ENCODE results near the gene ACACB.

The ACACB gene

DNA sequence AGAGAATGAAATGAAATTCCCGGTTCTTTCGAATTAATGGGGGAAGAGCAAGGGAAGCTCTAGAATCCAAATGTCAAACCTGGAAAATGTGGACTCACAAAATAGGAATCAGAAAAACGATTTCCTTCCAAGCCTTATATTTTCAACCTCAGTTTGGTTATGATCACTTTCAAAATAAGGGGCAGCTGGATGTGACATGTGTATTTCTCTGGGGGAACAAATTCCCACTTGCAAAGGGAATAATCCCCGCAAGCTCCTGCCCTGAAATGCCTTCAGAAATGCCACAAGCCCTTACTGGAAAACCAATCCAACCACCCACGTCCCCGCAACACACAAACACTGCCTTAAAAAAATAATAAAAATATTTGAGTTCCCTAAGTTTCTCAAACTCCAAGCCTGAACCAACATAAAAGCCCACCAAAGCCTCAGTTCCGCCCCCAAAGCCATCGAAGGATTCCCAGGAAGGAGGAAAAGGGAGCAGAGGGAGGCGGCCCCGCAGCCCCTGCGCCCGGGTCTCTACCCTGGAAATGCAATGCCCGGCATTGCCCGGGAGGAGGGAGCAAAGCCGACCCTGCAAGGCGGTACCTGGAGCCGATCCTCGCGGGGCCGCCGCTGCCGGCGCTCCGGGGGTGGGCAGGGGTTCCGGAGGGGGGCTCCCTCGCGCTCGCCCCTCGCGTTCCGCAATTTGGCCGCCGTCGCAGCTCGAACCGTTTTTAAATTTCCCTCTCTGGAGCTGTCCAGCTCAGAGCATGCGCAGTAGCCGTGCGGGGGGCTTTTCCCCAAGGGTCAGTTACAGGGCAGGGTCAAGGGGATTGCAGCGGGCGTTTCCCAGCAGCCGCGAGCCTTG, 192.4 kb downstream of the ACACB start, which contains the start of gene FOXN4:
TSS of gene FOXN4 (minus strand) at position 751 of the 847 bp plus-strand sequence. CDS start 963 bp downstream, outside the sequence.
- DNase-seq, result no peak

DNA sequence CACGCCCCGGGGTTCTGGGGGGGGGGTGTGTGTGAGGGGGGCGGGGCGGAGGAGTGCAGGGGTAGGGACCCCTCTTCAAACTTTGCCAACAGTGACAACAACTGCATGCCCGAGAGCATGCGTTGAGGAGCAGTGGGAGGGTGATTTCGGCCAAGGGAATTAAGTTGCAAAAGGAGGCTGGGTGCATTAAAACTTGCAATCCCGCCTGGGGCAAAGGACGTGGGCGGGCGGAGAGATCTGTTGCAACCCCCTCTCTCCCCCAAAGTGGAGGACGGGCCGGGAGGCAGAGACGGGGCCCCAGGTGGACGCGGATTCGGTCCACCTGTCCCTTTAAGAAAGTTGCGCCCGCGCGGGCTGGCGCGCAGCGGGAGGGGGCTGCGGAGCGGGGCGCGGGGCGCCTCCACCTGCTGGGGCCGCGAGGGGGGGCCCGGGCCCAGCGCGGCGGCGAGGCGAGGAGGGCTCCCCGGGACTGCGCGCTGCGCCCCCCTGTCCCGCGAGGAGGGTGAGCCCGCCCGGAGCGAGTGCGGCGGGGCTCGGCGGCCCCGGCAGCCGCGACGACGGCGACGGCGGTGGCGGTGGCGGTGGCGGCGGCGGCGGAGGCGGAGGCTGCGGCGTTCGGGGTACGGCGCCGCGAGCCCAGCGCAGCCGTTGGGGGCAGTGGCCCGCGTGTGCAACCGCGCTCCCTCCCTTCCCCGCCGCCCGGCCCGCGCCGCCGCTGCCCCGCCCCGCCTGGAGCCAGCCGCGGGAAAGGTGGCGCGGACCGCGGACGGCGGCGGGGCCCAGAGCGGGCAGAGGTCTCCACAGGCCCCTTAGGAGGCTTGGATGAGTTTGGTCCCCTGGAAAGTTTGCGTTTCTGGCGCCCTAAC, 193.2 kb downstream of the ACACB start:
- no peak for DNase-seq

DNA sequence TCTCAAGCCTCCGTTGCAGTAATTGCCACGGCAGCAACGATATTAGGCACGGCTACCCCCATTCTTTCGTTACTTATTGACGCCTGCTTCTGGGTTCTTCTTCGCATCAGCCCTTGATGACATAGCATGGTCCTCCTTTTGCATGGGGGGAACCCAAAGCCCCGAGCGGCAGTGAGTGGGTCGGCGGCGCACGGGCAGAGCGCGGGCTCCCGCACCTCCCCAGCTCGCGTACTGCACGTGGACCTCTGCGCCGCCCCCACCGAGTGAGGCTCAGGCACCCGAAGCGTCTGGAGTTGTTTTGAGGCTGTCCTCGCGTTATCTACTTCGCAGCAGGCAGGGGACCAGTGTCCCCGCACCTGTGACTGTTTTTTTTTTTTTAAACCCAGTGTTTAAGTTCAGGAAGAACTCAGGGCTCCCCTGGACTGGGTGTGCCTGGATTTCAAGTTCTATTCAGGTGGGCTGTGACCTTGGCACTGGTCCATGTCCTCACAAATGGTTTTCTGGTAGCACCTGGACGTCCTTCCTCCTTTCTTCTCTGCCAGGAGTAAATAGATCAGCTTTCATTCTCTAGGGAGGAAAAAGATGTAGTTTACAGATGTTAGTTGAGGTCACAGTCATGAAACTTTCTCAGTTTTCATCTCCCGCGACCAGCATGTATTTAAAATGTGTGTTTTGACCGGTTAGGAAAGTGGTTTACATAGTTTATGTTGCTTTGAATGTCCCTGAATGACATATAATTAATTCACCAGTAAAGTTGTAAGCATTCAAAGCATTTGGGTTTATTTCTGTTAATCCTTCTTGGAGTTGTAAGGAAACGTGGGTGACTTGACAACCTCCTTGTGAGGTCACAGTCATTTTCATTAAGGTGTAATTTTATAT, 194.1 kb downstream of the ACACB start:
- no peak for DNase-seq
